GM12801 (cell line): ENCODE results near the gene PIP5K1B.

Experiments
- TF ChIP-seq, protein P1 (sequence below): IDR thresholded peaks from one replicate; pipeline ENCODE4 v1.5.1; 2011; ENCODE audit warnings: control low read depth; ENCODE audit not compliant: insufficient read length; ENCODE audit errors: extremely low read depth

The PIP5K1B gene

GRCh38 chr9:68719847-68720246 is 14.8 kb downstream of the PIP5K1B start:
- TF ChIP-seq, protein P1, sequence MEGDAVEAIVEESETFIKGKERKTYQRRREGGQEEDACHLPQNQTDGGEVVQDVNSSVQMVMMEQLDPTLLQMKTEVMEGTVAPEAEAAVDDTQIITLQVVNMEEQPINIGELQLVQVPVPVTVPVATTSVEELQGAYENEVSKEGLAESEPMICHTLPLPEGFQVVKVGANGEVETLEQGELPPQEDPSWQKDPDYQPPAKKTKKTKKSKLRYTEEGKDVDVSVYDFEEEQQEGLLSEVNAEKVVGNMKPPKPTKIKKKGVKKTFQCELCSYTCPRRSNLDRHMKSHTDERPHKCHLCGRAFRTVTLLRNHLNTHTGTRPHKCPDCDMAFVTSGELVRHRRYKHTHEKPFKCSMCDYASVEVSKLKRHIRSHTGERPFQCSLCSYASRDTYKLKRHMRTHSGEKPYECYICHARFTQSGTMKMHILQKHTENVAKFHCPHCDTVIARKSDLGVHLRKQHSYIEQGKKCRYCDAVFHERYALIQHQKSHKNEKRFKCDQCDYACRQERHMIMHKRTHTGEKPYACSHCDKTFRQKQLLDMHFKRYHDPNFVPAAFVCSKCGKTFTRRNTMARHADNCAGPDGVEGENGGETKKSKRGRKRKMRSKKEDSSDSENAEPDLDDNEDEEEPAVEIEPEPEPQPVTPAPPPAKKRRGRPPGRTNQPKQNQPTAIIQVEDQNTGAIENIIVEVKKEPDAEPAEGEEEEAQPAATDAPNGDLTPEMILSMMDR: no peak

GRCh38 chr9:68720656-68721313 is 15.7 kb downstream of the PIP5K1B start:
- TF ChIP-seq, protein P1: no peak

GRCh38 chr9:68721666-68722330 is 16.8 kb downstream of the PIP5K1B start:
- TF ChIP-seq, protein P1: no peak

DNA sequence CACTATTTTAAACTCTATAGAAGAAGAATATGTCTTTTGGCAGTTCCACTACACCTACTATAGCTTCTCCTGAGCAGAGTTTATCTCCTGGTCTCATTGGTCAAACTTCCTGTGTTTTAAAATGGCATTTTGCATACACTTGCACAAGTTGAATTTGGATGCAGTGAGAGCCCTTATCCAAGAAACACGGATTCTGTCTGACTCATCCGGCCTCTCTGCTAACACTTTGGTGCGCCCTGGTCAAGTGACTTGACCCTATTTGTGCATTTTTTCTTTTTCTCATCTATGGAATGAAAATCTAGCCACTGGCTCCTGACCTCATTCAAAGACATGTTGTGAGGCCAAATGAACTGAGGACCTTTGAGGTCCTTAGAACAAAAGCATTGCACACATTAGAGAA is 20.0 kb downstream of the PIP5K1B start:
- TF ChIP-seq, protein P1: no peak

- TF ChIP-seq, protein P1: no peak
These were observed 21.4 kb downstream of the PIP5K1B start for GRCh38 chr9:68726489-68726888.

- TF ChIP-seq, protein P1: no peak
These were observed 22.6 kb downstream of the PIP5K1B start for GRCh38 chr9:68727636-68728035.

GRCh38 chr9:68728731-68729130 is 23.7 kb downstream of the PIP5K1B start:
- TF ChIP-seq, protein P1: no peak
